ENCODE data around the gene GABRA5. TPM values are rescaled to one million over a fixed set of nuclear protein-coding genes. Genes with fewer than 3 reads are reported as not detected.

GABRA5 gene
- total RNA-seq, 1 experiment from 2014 or later = not detected

DNA sequence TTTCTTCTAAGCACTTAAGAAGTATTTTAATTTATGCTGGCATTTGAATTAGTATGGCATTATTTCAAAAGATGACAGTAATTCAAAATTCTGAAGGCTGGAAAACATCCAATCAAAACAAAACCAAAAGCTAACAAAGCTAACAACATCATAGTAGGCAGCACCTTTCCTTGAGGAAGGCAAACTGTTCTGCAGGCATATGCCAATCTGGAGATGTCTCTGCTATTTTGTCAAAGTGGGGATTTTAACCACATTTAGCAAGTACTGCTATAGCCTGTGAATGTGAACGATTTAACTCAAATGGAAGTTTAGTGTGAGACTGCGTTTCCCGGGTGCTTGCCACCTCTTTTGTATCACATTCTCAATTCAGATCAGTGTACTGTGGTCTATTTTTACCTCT lies 16.7 kb upstream of the GABRA5 start:
- intact Hi-C loops (cut with micrococcal nuclease; ENCODE audit: unreplicated experiment) = no loop called here

DNA sequence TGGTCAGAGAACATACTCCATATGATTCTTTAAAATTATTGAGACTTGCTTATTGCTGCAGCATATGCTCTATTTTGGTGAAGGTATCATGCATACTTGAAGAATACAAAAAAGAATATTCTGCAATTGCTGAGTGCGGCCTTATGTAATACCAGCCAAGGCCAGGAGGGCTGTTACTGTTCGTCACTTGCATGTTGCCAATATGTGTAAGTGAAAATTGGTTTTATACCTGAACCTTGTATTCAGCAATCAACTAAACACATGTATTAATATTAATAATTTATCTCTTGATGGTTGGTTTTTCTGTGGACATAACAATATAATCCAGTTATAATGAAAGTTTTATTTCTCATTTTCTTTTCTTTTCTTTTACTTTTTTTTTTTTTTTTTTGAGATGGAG lies 13.9 kb upstream of the GABRA5 start:
- no peaks in the 10 kb centered on the region for H3K4me1 Mint-ChIP-seq (ENCODE audit: low read depth, unreplicated experiment)
- H3K4me3 ChIP-seq (ENCODE audit: low read depth, low read length) = no peak overlapping the region
- no peaks in the 10 kb centered on the region for H3K36me3 Mint-ChIP-seq (ENCODE audit: insufficient read depth, unreplicated experiment)
- H3K9me3 Mint-ChIP-seq (ENCODE audit: unreplicated experiment) = peaks cover 10% of the 10 kb centered on the region
- no peak overlapping the region for H3K27ac Mint-ChIP-seq (ENCODE audit: unreplicated experiment)
- H3K9me3 ChIP-seq = no peaks in the 10 kb centered on the region; the same call in 1 of the 2 replicates
- no peaks in the 10 kb centered on the region for H3K36me3 ChIP-seq (ENCODE audit: control insufficient read depth, insufficient read depth, low read length)
- no TSS peak for BruUV-seq (replicated peaks)
- intact Hi-C loops (cut with micrococcal nuclease; ENCODE audit: unreplicated experiment) = no loop called here
- no peak overlapping the region for H3K4me3 Mint-ChIP-seq (ENCODE audit: unreplicated experiment)
- TF ChIP-seq, protein P1, sequence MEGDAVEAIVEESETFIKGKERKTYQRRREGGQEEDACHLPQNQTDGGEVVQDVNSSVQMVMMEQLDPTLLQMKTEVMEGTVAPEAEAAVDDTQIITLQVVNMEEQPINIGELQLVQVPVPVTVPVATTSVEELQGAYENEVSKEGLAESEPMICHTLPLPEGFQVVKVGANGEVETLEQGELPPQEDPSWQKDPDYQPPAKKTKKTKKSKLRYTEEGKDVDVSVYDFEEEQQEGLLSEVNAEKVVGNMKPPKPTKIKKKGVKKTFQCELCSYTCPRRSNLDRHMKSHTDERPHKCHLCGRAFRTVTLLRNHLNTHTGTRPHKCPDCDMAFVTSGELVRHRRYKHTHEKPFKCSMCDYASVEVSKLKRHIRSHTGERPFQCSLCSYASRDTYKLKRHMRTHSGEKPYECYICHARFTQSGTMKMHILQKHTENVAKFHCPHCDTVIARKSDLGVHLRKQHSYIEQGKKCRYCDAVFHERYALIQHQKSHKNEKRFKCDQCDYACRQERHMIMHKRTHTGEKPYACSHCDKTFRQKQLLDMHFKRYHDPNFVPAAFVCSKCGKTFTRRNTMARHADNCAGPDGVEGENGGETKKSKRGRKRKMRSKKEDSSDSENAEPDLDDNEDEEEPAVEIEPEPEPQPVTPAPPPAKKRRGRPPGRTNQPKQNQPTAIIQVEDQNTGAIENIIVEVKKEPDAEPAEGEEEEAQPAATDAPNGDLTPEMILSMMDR (IDR thresholded peaks at IDR 0.05; ENCODE audit: insufficient read depth in 1 of 2, low read depth in 1 of 2, low read length in 1 of 2, severe bottlenecking in 1 of 2, unreplicated experiment in 1 of 2) = no peak
- ChIA-PET POLR2A (no interaction called here), CTCF (no interaction called here)
- H3K27me3 ChIP-seq (replicated peaks; ENCODE audit: control insufficient read depth, insufficient read depth, low read length) = no peaks in the 10 kb centered on the region
- H3K4me1 ChIP-seq = no peaks in the 10 kb centered on the region
- H3K27me3 Mint-ChIP-seq (ENCODE audit: insufficient read depth, unreplicated experiment) = no peaks in the 10 kb centered on the region
- no peak for DNase-seq

More for the DNA sequence above, 16.7 kb upstream of the GABRA5 start:
- CTCF ChIA-PET = no interaction called here
- Mint-ChIP-seq H3K4me3 (ENCODE audit: unreplicated experiment) (no peak overlapping the region), H3K36me3 (ENCODE audit: insufficient read depth, unreplicated experiment) (no peaks in the 10 kb centered on the region), H3K27ac (ENCODE audit: unreplicated experiment) (no peak overlapping the region), H3K27me3 (ENCODE audit: insufficient read depth, unreplicated experiment) (no peaks in the 10 kb centered on the region), H3K9me3 (ENCODE audit: unreplicated experiment) (peaks cover 5% of the 10 kb centered on the region), H3K4me1 (ENCODE audit: low read depth, unreplicated experiment) (no peaks in the 10 kb centered on the region)
- no peak overlapping the region for H3K4me3 ChIP-seq (ENCODE audit: low read depth, low read length)
- no TSS peak for BruUV-seq (replicated peaks)
- POLR2A ChIA-PET = no interaction called here
- H3K27me3 ChIP-seq (replicated peaks; ENCODE audit: control insufficient read depth, insufficient read depth, low read length) = no peaks in the 10 kb centered on the region
- H3K36me3 ChIP-seq (ENCODE audit: control insufficient read depth, insufficient read depth, low read length) = no peaks in the 10 kb centered on the region
- TF ChIP-seq, protein P1 (IDR thresholded peaks at IDR 0.05; ENCODE audit: insufficient read depth in 1 of 2, low read depth in 1 of 2, low read length in 1 of 2, severe bottlenecking in 1 of 2, unreplicated experiment in 1 of 2) = no peak
- no peaks in the 10 kb centered on the region for H3K4me1 ChIP-seq
- no peak for DNase-seq
- H3K9me3 ChIP-seq = no peaks in the 10 kb centered on the region; the same call in 1 of the 2 replicates

DNA sequence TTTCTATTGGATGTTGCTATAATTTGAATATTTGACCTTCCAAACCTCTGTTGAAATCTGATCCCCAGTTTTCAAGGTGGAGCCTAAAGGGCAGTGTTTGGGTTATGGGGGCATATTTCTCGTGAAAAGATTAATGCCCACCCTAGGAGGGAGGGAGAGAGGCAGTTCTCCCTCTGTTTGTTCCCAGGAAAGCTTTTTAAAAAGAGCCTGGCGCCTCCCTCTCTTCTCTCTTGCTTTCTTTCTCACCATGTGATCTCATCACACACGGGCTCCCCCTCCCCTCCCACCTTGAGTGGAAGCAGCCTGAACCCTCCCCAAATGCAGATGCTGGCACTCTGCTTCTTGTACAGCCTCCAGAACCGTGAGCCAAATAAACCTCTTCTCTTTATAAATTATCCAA lies 12.4 kb upstream of the GABRA5 start:
- ChIA-PET POLR2A (no interaction called here), CTCF (no interaction called here)
- Mint-ChIP-seq H3K27ac (ENCODE audit: unreplicated experiment) (no peak overlapping the region), H3K4me1 (ENCODE audit: low read depth, unreplicated experiment) (no peaks in the 10 kb centered on the region), H3K36me3 (ENCODE audit: insufficient read depth, unreplicated experiment) (no peaks in the 10 kb centered on the region), H3K27me3 (ENCODE audit: insufficient read depth, unreplicated experiment) (no peaks in the 10 kb centered on the region), H3K9me3 (ENCODE audit: unreplicated experiment) (peaks cover 13% of the 10 kb centered on the region), H3K4me3 (ENCODE audit: unreplicated experiment) (no peak overlapping the region)
- no peaks in the 10 kb centered on the region for H3K36me3 ChIP-seq (ENCODE audit: control insufficient read depth, insufficient read depth, low read length)
- H3K4me1 ChIP-seq = no peaks in the 10 kb centered on the region
- no peaks in the 10 kb centered on the region; the same call in 1 of the 2 replicates for H3K9me3 ChIP-seq
- intact Hi-C loops (cut with micrococcal nuclease; ENCODE audit: unreplicated experiment) = no loop called here
- TF ChIP-seq, protein P1 (IDR thresholded peaks at IDR 0.05; ENCODE audit: insufficient read depth in 1 of 2, low read depth in 1 of 2, low read length in 1 of 2, severe bottlenecking in 1 of 2, unreplicated experiment in 1 of 2) = no peak
- no peak for DNase-seq
- no peak overlapping the region for H3K4me3 ChIP-seq (ENCODE audit: low read depth, low read length)
- no TSS peak for BruUV-seq (replicated peaks)
- H3K27me3 ChIP-seq (replicated peaks; ENCODE audit: control insufficient read depth, insufficient read depth, low read length) = no peaks in the 10 kb centered on the region

Measured in Caco-2 (cell line).